Dermis blood vessel endothelial cell (primary cell): ENCODE results near the gene QRFP. TPM values are rescaled to one million over a fixed set of nuclear protein-coding genes. Genes with fewer than 3 reads are reported as not detected.

ENCODE experiments used
- DNase-seq: peaks from one replicate; pipeline ENCODE4 v3.0.0; 2010
- total RNA-seq: library from RNA; depleted of rRNA; stranded (reverse); fragments of >200 nt; gene quantifications from 2 replicates; pipeline ENCODE4 v1.2.3, GENCODE V29; 2014

The QRFP gene
- total RNA-seq, 1 donor from 2014 or later: not detected

- DNase-seq: no peak
These were observed 5.5 kb downstream of the QRFP start for GRCh38 chr9:130890870-130891687.

GRCh38 chr9:130890124-130890523, 6.5 kb downstream of the QRFP start:
- DNase-seq: no peak

GRCh38 chr9:130888146-130888885, 8.3 kb downstream of the QRFP start:
- no peak for DNase-seq

- DNase-seq: no peak
These were observed 9.0 kb downstream of the QRFP start for GRCh38 chr9:130887494-130888144.

- DNase-seq: no peak
These were observed 9.6 kb downstream of the QRFP start for GRCh38 chr9:130886981-130887380.

GRCh38 chr9:130885484-130886375, 10.9 kb downstream of the QRFP start:
- no peak for DNase-seq

GRCh38 chr9:130884542-130885483, 11.8 kb downstream of the QRFP start:
- no peak for DNase-seq

- no peak for DNase-seq
These were observed 12.5 kb downstream of the QRFP start for GRCh38 chr9:130884111-130884531.

- no peak for DNase-seq
These were observed 13.1 kb downstream of the QRFP start for GRCh38 chr9:130883479-130883878.

- no peak for DNase-seq
These were observed 13.9 kb downstream of the QRFP start for GRCh38 chr9:130882696-130883225.

GRCh38 chr9:130881516-130881915, 15.1 kb downstream of the QRFP start:
- no peak for DNase-seq

- no peak for DNase-seq
These were observed 15.9 kb downstream of the QRFP start for GRCh38 chr9:130880599-130881220.

GRCh38 chr9:130879863-130880411, 16.7 kb downstream of the QRFP start:
- no peak for DNase-seq

- no peak for DNase-seq
These were observed 18.3 kb downstream of the QRFP start for GRCh38 chr9:130878295-130878694.

GRCh38 chr9:130877300-130877699, 19.3 kb downstream of the QRFP start:
- DNase-seq: no peak

- no peak for DNase-seq
These were observed 21.8 kb downstream of the QRFP start for GRCh38 chr9:130874783-130875182.

- no peak for DNase-seq
These were observed 22.6 kb downstream of the QRFP start for GRCh38 chr9:130873966-130874365.

- DNase-seq: no peak
These were observed 23.6 kb downstream of the QRFP start for GRCh38 chr9:130872912-130873503.

GRCh38 chr9:130872508-130872907, 24.1 kb downstream of the QRFP start:
- no peak for DNase-seq

- no peak for DNase-seq
These were observed 24.5 kb downstream of the QRFP start for GRCh38 chr9:130872093-130872492.
